Renal cortex interstitium (tissue), 15 donors: ENCODE results near the gene ZBTB17. TPM values are rescaled to one million over a fixed set of nuclear protein-coding genes. Genes with fewer than 3 reads are reported as not detected.
A peak's percentile ranks its signal among the peaks of the same experiment; 100 is the strongest.
"Not testable (repeated sequence)": the region's sequence is repeated elsewhere in the genome, so short reads cannot be mapped to it uniquely, and the experiment has no call there.

ENCODE experiments used
- DNase-seq, 11 donors: peaks; one replicate each; pipeline ENCODE4 v3.0.0-alpha.2; 2013; ENCODE audit warnings: low read depth in 9 of 11, low spot score in 4 of 11; ENCODE audit errors: extremely low read depth in 1 of 11
- long read RNA-seq, 16 experiments: transcript quantifications; one replicate each; lab custom pipeline, GENCODE V29; 2026
- polyA plus RNA-seq, 3 donors: library from polyadenylated mRNA; unstranded; fragments of 120-200 nt; gene quantifications; one replicate each; pipeline ENCODE4 v1.2.1, GENCODE V29; 2013; ENCODE audit not compliant: insufficient read length in 3 of 3

Gene ZBTB17
- 10 to 100 TPM; 27.9 to 35.0 (median 30.6) TPM for polyA plus RNA-seq
- long read RNA-seq, donor 1, partial matches to known transcripts = 0 of 2 reads
- long read RNA-seq, donor 1, other reads (novel, unspliced or antisense) = 0 of 2 reads
- long read RNA-seq, donor 2, partial matches to known transcripts = 0 of 3 reads
- long read RNA-seq, donor 2, other reads (novel, unspliced or antisense) = 0 of 3 reads
- long read RNA-seq, donor 3, partial matches to known transcripts = 0 of 3 reads
- long read RNA-seq, donor 3, other reads (novel, unspliced or antisense) = 0 of 3 reads
- long read RNA-seq, donor 4, partial matches to known transcripts = 6 of 8 reads
- long read RNA-seq, donor 4, other reads (novel, unspliced or antisense) = 0 of 8 reads
- long read RNA-seq, donor 5 = 0 reads
- long read RNA-seq, donor 6, partial matches to known transcripts = 5 of 7 reads
- long read RNA-seq, donor 6, other reads (novel, unspliced or antisense) = 0 of 7 reads
- long read RNA-seq, donor 7, partial matches to known transcripts = 0 of 3 reads
- long read RNA-seq, donor 7, other reads (novel, unspliced or antisense) = 0 of 3 reads
- long read RNA-seq, donor 8, partial matches to known transcripts = 0 of 5 reads
- long read RNA-seq, donor 8, other reads (novel, unspliced or antisense) = 0 of 5 reads
- long read RNA-seq, donor 9, partial matches to known transcripts = 5 of 10 reads
- long read RNA-seq, donor 9, other reads (novel, unspliced or antisense) = 0 of 10 reads
- long read RNA-seq, donor 10, partial matches to known transcripts = 0 of 2 reads
- long read RNA-seq, donor 10, other reads (novel, unspliced or antisense) = 0 of 2 reads
- long read RNA-seq, donor 11, partial matches to known transcripts = 0 of 3 reads
- long read RNA-seq, donor 11, other reads (novel, unspliced or antisense) = 0 of 3 reads
- long read RNA-seq, donor 12 = 0 reads
- long read RNA-seq, donor 13, transcript ZBTB17-202 (16 exons, 2,745 nt) = major isoform, 5 of 8 reads
- long read RNA-seq, donor 13, partial matches to known transcripts = 0 of 8 reads
- long read RNA-seq, donor 13, other reads (novel, unspliced or antisense) = 0 of 8 reads
- long read RNA-seq, donor 14, partial matches to known transcripts = 0 of 2 reads
- long read RNA-seq, donor 14, other reads (novel, unspliced or antisense) = 0 of 2 reads
- long read RNA-seq, donor 15, partial matches to known transcripts = 0 of 2 reads
- long read RNA-seq, donor 15, other reads (novel, unspliced or antisense) = 0 of 2 reads
- long read RNA-seq, donor 16, transcript ZBTB17-202 (16 exons, 2,745 nt) = major isoform, 5 of 8 reads
- long read RNA-seq, donor 16, partial matches to known transcripts = 0 of 8 reads
- long read RNA-seq, donor 16, other reads (novel, unspliced or antisense) = 0 of 8 reads

- peak; percentile 81 to 92 (median 89) for DNase-seq
These were observed at the start of gene ZBTB17 for GRCh38 chr1:15975805-15976680. Gene ZBTB17, minus strand, starts transcription at chr1:15976101. Its CDS starts 27,606 bp downstream, at chr1:15948495.

- no peak for DNase-seq
These were observed 47.3 kb upstream of the ZBTB17 start for GRCh38 chr1:16023050-16023653.

- DNase-seq = no peak
These were observed 46.5 kb upstream of the ZBTB17 start for GRCh38 chr1:16022393-16022792.

GRCh38 chr1:16021681-16022080 is 45.8 kb upstream of the ZBTB17 start, which contains the start of gene CLCNKA:
Gene CLCNKA, plus strand, starts transcription at chr1:16022036. Its CDS starts 584 bp downstream, at chr1:16022620.
- peak in 1 of 11 donors; percentile 53 for DNase-seq

GRCh38 chr1:16020878-16021277 is 45.0 kb upstream of the ZBTB17 start:
- DNase-seq = not testable (repeated sequence)

- no peak for DNase-seq
These were observed 44.4 kb upstream of the ZBTB17 start for GRCh38 chr1:16020325-16020724.

GRCh38 chr1:16019644-16020277 is 43.9 kb upstream of the ZBTB17 start:
- no peak for DNase-seq

- DNase-seq = no peak
These were observed 43.1 kb upstream of the ZBTB17 start for GRCh38 chr1:16018749-16019643.

- no peak for DNase-seq
These were observed 42.4 kb upstream of the ZBTB17 start for GRCh38 chr1:16018308-16018707.

GRCh38 chr1:16017461-16018303 is 41.8 kb upstream of the ZBTB17 start, which contains the start of gene HSPB7:
Gene HSPB7, minus strand, starts transcription at chr1:16018043. Its CDS starts 80 bp downstream, at chr1:16017963.
- DNase-seq = peak in 1 of 11 donors; percentile 54

GRCh38 chr1:16017076-16017460 is 41.2 kb upstream of the ZBTB17 start:
- no peak for DNase-seq

- DNase-seq = no peak
These were observed 40.3 kb upstream of the ZBTB17 start for GRCh38 chr1:16015960-16016901.

- DNase-seq = no peak
These were observed 39.6 kb upstream of the ZBTB17 start for GRCh38 chr1:16015491-16015890.
